ENCODE data around the gene GPD1L. TPM values are rescaled to one million over a fixed set of nuclear protein-coding genes. Genes with fewer than 3 reads are reported as not detected.

GPD1L gene
- total and polyA plus RNA-seq, 8 donors, result 16.5 to 79.0 (median 34.7) TPM

GRCh38 chr3:32197991-32198390, 91.6 kb downstream of the GPD1L start:
- intact Hi-C loops (cut with DNase I; ENCODE audit: low total_unique reads), result no loop called here
- H3K27me3 ChIP-seq, result no peaks in the 10 kb centered on the region
- no peak overlapping the region for H3K4me3 ChIP-seq
- peaks cover 0 to 3% (median 0%) of the 10 kb centered on the region in 4 donors for H3K4me1 ChIP-seq
- DNase-seq, result no peak
- TF ChIP-seq POLR2A (IDR thresholded peaks at IDR 0.05), result no peak
- TF ChIP-seq POLR2AphosphoS5 (IDR thresholded peaks at IDR 0.05), result no peak
- no peak for TF ChIP-seq EP300 (IDR thresholded peaks at IDR 0.05)
- no peak for TF ChIP-seq CTCF (IDR thresholded peaks at IDR 0.05)
- 93 to 100% (median 97%) methylated on average over 1 of the region's 1 CpG for WGBS, 5 donors
- no peaks in the 10 kb centered on the region for H3K9me3 ChIP-seq
- no peaks in the 10 kb centered on the region for H3K36me3 ChIP-seq
- no peak overlapping the region for H3K27ac ChIP-seq

GRCh38 chr3:32198714-32199113, 92.3 kb downstream of the GPD1L start:
- Histone ChIP-seq H3K4me3 (no peak overlapping the region), H3K9me3 (no peaks in the 10 kb centered on the region), H3K27ac (no peak overlapping the region), H3K4me1 (peaks cover 0 to 3% (median 0%) of the 10 kb centered on the region in 4 donors), H3K27me3 (no peaks in the 10 kb centered on the region), H3K36me3 (no peaks in the 10 kb centered on the region)
- intact Hi-C loops (cut with DNase I; ENCODE audit: low total_unique reads), result no loop called here
- WGBS, 5 donors, result 85 to 95% (median 89%) methylated on average over 2 to 3 of the region's 3 CpGs
- no peak for TF ChIP-seq POLR2A (IDR thresholded peaks at IDR 0.05)
- TF ChIP-seq EP300 (IDR thresholded peaks at IDR 0.05), result no peak
- no peak for TF ChIP-seq CTCF (IDR thresholded peaks at IDR 0.05)
- no peak for TF ChIP-seq POLR2AphosphoS5 (IDR thresholded peaks at IDR 0.05)
- DNase-seq, result no peak

- Histone ChIP-seq H3K27ac (peak overlapping the region in 1 of 5 donors; percentile 56), H3K27me3 (no peaks in the 10 kb centered on the region), H3K4me1 (peaks cover 0 to 3% (median 0%) of the 10 kb centered on the region in 4 donors), H3K4me3 (no peak overlapping the region), H3K36me3 (no peaks in the 10 kb centered on the region), H3K9me3 (no peaks in the 10 kb centered on the region)
- peak in 1 of 2 donors; percentile 57 for DNase-seq
- WGBS, 5 donors, result 75 to 89% (median 84%) methylated on average over 7 of the region's 7 CpGs
- TF ChIP-seq CTCF (IDR thresholded peaks at IDR 0.05) (no peak), POLR2A (IDR thresholded peaks at IDR 0.05) (no peak), EP300 (IDR thresholded peaks at IDR 0.05) (no peak), POLR2AphosphoS5 (IDR thresholded peaks at IDR 0.05) (no peak)
- intact Hi-C loops (cut with DNase I; ENCODE audit: low total_unique reads), result no loop called here
These were observed 94.1 kb downstream of the GPD1L start for GRCh38 chr3:32200490-32200889.

GRCh38 chr3:32200992-32201758, 94.8 kb downstream of the GPD1L start:
- Histone ChIP-seq H3K4me3 (no peak overlapping the region), H3K36me3 (no peaks in the 10 kb centered on the region), H3K27me3 (no peaks in the 10 kb centered on the region), H3K9me3 (no peaks in the 10 kb centered on the region), H3K4me1 (peaks cover 0 to 3% (median 0%) of the 10 kb centered on the region in 4 donors), H3K27ac (peak overlapping the region in 3 of 5 donors; percentile 3 to 56 (median 26))
- TF ChIP-seq POLR2A (IDR thresholded peaks at IDR 0.05), result no peak
- TF ChIP-seq POLR2AphosphoS5 (IDR thresholded peaks at IDR 0.05), result no peak
- TF ChIP-seq EP300 (IDR thresholded peaks at IDR 0.05), result no peak
- no peak for TF ChIP-seq CTCF (IDR thresholded peaks at IDR 0.05)
- WGBS, 5 donors, result 61 to 84% (median 77%) methylated on average over 5 to 10 of the region's 10 CpGs
- DNase-seq, result peak in 1 of 2 donors; percentile 29
- intact Hi-C loops (cut with DNase I; ENCODE audit: low total_unique reads), result no loop called here
